ENCODE results near the gene RSF1. TPM values are rescaled to one million over a fixed set of nuclear protein-coding genes. Genes with fewer than 3 reads are reported as not detected.
A peak's percentile ranks its signal among the peaks of the same experiment; 100 is the strongest.
"Not testable (repeated sequence)": the region's sequence is repeated elsewhere in the genome, so short reads cannot be mapped to it uniquely, and the experiment has no call there.

Gene RSF1
- total RNA-seq, 1 experiment from 2014 or later, result 43.1 TPM

GRCh38 chr11:77637345-77638165, 183.0 kb downstream of the RSF1 start, which contains the start of gene CLNS1A (continued):
- TF ChIP-seq EZH2phosphoT487 (IDR thresholded peaks at IDR 0.05; ENCODE audit: borderline replicate concordance), result no peak
- 0 out of 2 replicates have a peak, but pooled peaks have one; percentile 11 for TF ChIP-seq EGR1 (IDR thresholded peaks at IDR 0.05; ENCODE audit: low read depth)
- TF ChIP-seq FOSL1 (IDR thresholded peaks at IDR 0.05; ENCODE audit: low read depth), result no peak
- peak; percentile 94 for TF ChIP-seq ZFX (IDR thresholded peaks at IDR 0.05)
- TF ChIP-seq POLR2AphosphoS5 (IDR thresholded peaks at IDR 0.05; ENCODE audit: low read depth, low read length), result peak; percentile 97
- peak; percentile 82 for TF ChIP-seq SIN3A (IDR thresholded peaks at IDR 0.05; ENCODE audit: low read depth)

DNA sequence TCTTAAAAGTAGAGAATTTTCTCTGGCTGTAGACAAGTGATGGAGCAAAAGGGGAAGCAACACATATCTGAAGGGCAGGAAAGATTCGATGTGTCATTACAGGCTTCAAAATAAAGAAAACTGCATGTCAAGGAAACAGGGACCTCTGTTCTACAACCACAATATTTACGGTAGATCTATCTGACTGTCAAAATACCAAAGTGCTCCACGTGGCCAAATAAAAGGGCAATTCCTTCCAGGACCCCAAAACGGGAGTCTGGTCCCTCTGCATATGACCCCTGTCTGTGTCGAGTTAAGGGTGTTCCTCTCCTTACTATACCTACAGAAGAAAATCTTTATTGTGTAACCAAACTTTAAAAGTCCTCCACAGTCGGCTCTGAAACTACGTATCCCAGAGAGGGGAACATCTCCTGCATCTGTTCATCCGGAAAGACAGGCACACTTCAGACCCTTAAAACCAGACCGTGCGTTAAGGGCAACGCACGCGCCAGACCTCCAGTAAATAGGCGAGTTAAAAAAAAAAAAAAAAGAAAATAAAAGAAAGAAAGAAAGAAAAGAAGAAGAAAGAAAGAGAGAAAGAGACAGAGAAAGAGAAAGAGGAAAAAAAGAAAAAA, 183.7 kb downstream of the RSF1 start:
- CTCF ChIA-PET, result no interaction called here
- POLR2A ChIA-PET, result no interaction called here
- TF ChIP-seq ZNF274 (IDR thresholded peaks at IDR 0.05; ENCODE audit: low read depth, low read length), result no peak
- TF ChIP-seq, protein P1, sequence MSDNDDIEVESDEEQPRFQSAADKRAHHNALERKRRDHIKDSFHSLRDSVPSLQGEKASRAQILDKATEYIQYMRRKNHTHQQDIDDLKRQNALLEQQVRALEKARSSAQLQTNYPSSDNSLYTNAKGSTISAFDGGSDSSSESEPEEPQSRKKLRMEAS (IDR thresholded peaks at IDR 0.05), result peak; percentile 22; the same call in 1 of the 2 replicates
- no peak for TF ChIP-seq SP1 (IDR thresholded peaks at IDR 0.05; ENCODE audit: low read depth)
- TF ChIP-seq ATF3 (IDR thresholded peaks at IDR 0.05), result no peak
- TF ChIP-seq EZH2phosphoT487 (IDR thresholded peaks at IDR 0.05; ENCODE audit: borderline replicate concordance), result no peak
- TF ChIP-seq CEBPB (IDR thresholded peaks at IDR 0.05; ENCODE audit: low read depth), result no peak
- intact Hi-C loops (cut with micrococcal nuclease), result no loop called here
- H4K20me1 ChIP-seq (ENCODE audit: insufficient read depth), result no peaks in the 10 kb centered on the region; the same call in 1 of the 2 replicates
- peaks cover 58% of the 10 kb centered on the region for H3K79me2 ChIP-seq (ENCODE audit: insufficient read depth, low read length)
- peak overlapping the region; percentile 80 for H3K27ac ChIP-seq (ENCODE audit: low read depth, low read length)
- H3K9ac ChIP-seq (ENCODE audit: low read length), result peak overlapping the region; percentile 92
- peaks cover 7 to 16% of the 10 kb centered on the region in 2 experiments; a peak in 3 of 4 replicates for H3K4me1 ChIP-seq (ENCODE audit: control insufficient read depth in 1 of 2, insufficient read depth in 2 of 2, low read length in 2 of 2)
- H2AFZ ChIP-seq (ENCODE audit: low read depth, low read length, poor library complexity, severe bottlenecking), result no peak overlapping the region
- peaks cover 0 to 9% of the 10 kb centered on the region in 2 experiments; a peak in 1 of 4 replicates for H3K36me3 ChIP-seq (ENCODE audit: control insufficient read depth in 1 of 2, insufficient read depth in 2 of 2, low read length in 2 of 2)
- H3K27me3 ChIP-seq (ENCODE audit: insufficient read depth, low read length), result no peaks in the 10 kb centered on the region
- H3K9me2 ChIP-seq (ENCODE audit: insufficient read depth), result no peaks in the 10 kb centered on the region
- ATAC-seq, result no peak
- RAD21 ChIA-PET (ENCODE audit: low non-redundant PET in 1 of 2, low total read pairs in 2 of 2, uncharacterized antibody in 2 of 2, unreplicated experiment in 2 of 2), result no interaction called here
- H3K9me3 ChIP-seq (ENCODE audit: control insufficient read depth in 1 of 2, insufficient read depth in 1 of 2, low read depth in 1 of 2, low read length in 2 of 2), result no peaks in the 10 kb centered on the region
- BruUV-seq (replicated peaks), result TSS peak; percentile 74
- no peak for DNase-seq (ENCODE audit: low read depth, low spot score)
- H3K4me2 ChIP-seq (ENCODE audit: low read length), result peak overlapping the region; percentile 97
- peak overlapping the region; percentile 91 to 94 for H3K4me3 ChIP-seq (replicated peaks in 1 of 2; ENCODE audit: low read depth in 1 of 2, low read length in 2 of 2)

DNA sequence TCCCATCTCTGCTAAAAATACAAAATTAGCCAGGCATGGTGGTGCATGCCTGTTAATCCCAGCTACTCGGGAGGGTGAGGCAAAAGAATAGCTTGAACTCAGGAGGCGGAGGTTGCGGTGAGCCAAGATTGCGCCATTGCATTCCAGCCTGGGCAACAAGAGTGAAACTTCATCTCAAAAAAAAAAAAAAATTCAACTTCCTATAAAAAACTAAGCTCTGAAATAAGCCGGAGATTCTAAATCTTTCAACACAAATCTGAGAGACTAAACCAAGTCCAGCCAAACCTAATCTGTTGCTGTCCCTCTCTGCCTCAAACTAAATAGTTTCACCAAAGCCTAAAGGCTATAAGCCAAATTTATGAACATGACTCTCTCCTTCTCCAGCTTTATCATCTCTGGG, 186.6 kb downstream of the RSF1 start:
- BruUV-seq (replicated peaks); H4K20me1 ChIP-seq (ENCODE audit: insufficient read depth); H3K27ac ChIP-seq (ENCODE audit: low read depth, low read length); H3K4me3 ChIP-seq (replicated peaks in 1 of 2; ENCODE audit: low read depth in 1 of 2, low read length in 2 of 2); H3K36me3 ChIP-seq (ENCODE audit: control insufficient read depth in 1 of 2, insufficient read depth in 2 of 2, low read length in 2 of 2); ATAC-seq; H2AFZ ChIP-seq (ENCODE audit: low read depth, low read length, poor library complexity, severe bottlenecking); H3K27me3 ChIP-seq (ENCODE audit: insufficient read depth, low read length); H3K9me2 ChIP-seq (ENCODE audit: insufficient read depth); intact Hi-C loops (cut with micrococcal nuclease); H3K9ac ChIP-seq (ENCODE audit: low read length); DNase-seq (ENCODE audit: low read depth, low spot score); H3K4me2 ChIP-seq (ENCODE audit: low read length); H3K9me3 ChIP-seq (ENCODE audit: control insufficient read depth in 1 of 2, insufficient read depth in 1 of 2, low read depth in 1 of 2, low read length in 2 of 2); RAD21 ChIA-PET (ENCODE audit: low non-redundant PET in 1 of 2, low total read pairs in 2 of 2, uncharacterized antibody in 2 of 2, unreplicated experiment in 2 of 2): not testable (repeated sequence)
- Histone ChIP-seq H3K4me1 (ENCODE audit: control insufficient read depth in 1 of 2, insufficient read depth in 2 of 2, low read length in 2 of 2) (peaks cover 7 to 16% of the 10 kb centered on the region in 2 experiments; a peak in 3 of 4 replicates), H3K79me2 (ENCODE audit: insufficient read depth, low read length) (peaks cover 85% of the 10 kb centered on the region)
- ChIA-PET CTCF (interaction anchor here (1.6 kb wide), 1 partner anchor 14 kb away, joined by 4 read pairs; no protein-coding TSS in a partner anchor), POLR2A (interaction anchor here (0.8 kb wide), 1 partner anchor 71 kb away, joined by 6 read pairs; no protein-coding TSS in a partner anchor)

Measured in HCT116 (cell line).